Gastroesophageal sphincter (tissue), 4 donors: Measurements from ENCODE around the gene TENT5C. TPM values are rescaled to one million over a fixed set of nuclear protein-coding genes. Genes with fewer than 3 reads are reported as not detected.

Source experiments
- ATAC-seq: fragments of 150-250 bp; one replicate; pipeline ENCODE4 v1.9.1; 2016; ENCODE audit warnings: mild to moderate bottlenecking, moderate library complexity
- H3K27ac ChIP-seq, 4 donors: fragments of 200-600 bp; sonication (generic) in 3 of 4; 1 replicate in 3 of 4; 2 replicates in 1 of 4; pipeline ENCODE4 v1.5.1; 2016 to 2019
- H3K27me3 ChIP-seq: fragments of 200-600 bp; sonication (generic); one replicate; pipeline ENCODE4 v1.5.1; 2019
- H3K36me3 ChIP-seq, 2 donors: fragments of 200-600 bp; sonication (generic); one replicate each; pipeline ENCODE4 v1.5.1; 2019; ENCODE audit warnings: control low read depth in 1 of 2
- H3K4me1 ChIP-seq, 3 donors: fragments of 200-600 bp; sonication (generic); 1 replicate in 2 of 3; 2 replicates in 1 of 3; pipeline ENCODE4 v1.5.1; 2016 to 2019; ENCODE audit warnings: control low read depth in 2 of 3
- H3K4me3 ChIP-seq, 2 donors: fragments of 200-600 bp; sonication (generic); one replicate each; pipeline ENCODE4 v1.5.1; 2019; ENCODE audit warnings: mild to moderate bottlenecking in 1 of 2, moderate library complexity in 1 of 2
- H3K9me3 ChIP-seq, 3 donors: fragments of 200-600 bp; sonication (generic); one replicate each; pipeline ENCODE4 v1.5.1; 2017 to 2019; ENCODE audit warnings: control low read depth in 2 of 3
- EP300 ChIP-seq: sonication (generic); formaldehyde crosslinking; IDR thresholded peaks from one replicate; pipeline ENCODE4 v1.6.1; 2017; ENCODE audit warnings: antibody characterized with exemption, mild to moderate bottlenecking
- POLR2A ChIP-seq, 2 donors: fragments of 450-650 bp; IDR thresholded peaks; one replicate each; pipeline ENCODE4 v1.6.1; 2017; ENCODE audit warnings: antibody characterized with exemption in 2 of 2, mild to moderate bottlenecking in 2 of 2, moderate library complexity in 1 of 2
- POLR2AphosphoS5 ChIP-seq: sonication (generic); formaldehyde crosslinking; IDR thresholded peaks from one replicate; pipeline ENCODE4 v1.6.1; 2017; ENCODE audit warnings: antibody characterized with exemption
- WGBS, 2 donors: methylation state at CpG; one replicate each; pipeline ENCODE4 v1.1.5; 2018; ENCODE audit warnings: low coverage in 1 of 2; 5-methylcytosine and 5-hydroxymethylcytosine counted together
- total RNA-seq, 4 donors: library from RNA; depleted of rRNA; stranded (reverse); fragments of >200 nt; gene quantifications; one replicate each; pipeline ENCODE4 v1.1.0, GENCODE V29; 2016
- TF ChIP-seq, protein P1 (sequence below), 4 experiments: fragments of 200-600 bp in 2 of 4; fragments of 450-650 bp in 2 of 4; sonication (generic) in 1 of 4; IDR thresholded peaks; one replicate each; pipeline ENCODE4 v1.5.1; 2017 to 2019; ENCODE audit warnings: antibody characterized with exemption in 4 of 4, mild to moderate bottlenecking in 2 of 4, moderate library complexity in 2 of 4

TENT5C gene
- total RNA-seq, 4 donors from 2014 or later = 1.5 to 6.1 (median 3.2) TPM

DNA sequence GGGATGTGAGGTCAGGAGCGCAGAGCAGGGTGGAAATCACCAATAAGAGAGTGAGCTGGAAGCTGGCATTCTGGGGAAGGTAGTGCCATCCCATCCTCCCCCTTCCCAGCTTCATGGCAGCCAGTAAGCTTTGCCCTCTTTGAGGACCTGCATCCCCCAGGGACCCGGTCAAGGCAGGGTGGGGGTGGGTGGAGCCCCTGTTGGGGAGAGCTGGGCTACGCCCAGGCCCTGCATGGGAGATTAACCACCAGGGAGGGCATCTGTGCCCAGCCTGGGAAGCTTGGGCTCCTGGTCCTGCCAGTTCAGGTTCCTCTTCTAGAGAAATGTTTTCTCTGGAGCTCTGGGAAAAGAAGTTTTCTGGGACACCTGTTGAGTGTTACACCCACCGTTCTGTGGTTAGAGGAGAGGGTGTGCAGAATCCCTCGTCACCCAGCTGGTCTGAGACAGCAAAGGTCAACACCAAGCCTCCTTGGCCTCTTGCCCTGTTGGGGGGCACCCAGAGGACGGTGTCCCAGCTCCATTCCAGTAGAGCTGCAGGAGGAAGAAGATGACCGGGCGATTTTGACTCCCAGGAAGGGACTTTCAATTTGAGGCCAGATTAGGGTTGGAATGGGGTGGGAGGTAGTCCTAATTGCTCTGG is 30.1 kb upstream of the TENT5C start:
- no peaks in the 10 kb centered on the region for H3K36me3 ChIP-seq
- no peak overlapping the region for H3K27ac ChIP-seq
- no peaks in the 10 kb centered on the region for H3K9me3 ChIP-seq
- H3K4me3 ChIP-seq = no peak overlapping the region
- no peaks in the 10 kb centered on the region for H3K4me1 ChIP-seq
- no peak for ATAC-seq
- WGBS, 2 donors = 100% methylated on average over 1 of the region's 8 CpGs; no CpG with 5 or more reads in 1 of the 2 donors
- TF ChIP-seq EP300 (no peak), POLR2AphosphoS5 (no peak), POLR2A (IDR thresholded peaks at IDR 0.05) (no peak)
- TF ChIP-seq, protein P1, sequence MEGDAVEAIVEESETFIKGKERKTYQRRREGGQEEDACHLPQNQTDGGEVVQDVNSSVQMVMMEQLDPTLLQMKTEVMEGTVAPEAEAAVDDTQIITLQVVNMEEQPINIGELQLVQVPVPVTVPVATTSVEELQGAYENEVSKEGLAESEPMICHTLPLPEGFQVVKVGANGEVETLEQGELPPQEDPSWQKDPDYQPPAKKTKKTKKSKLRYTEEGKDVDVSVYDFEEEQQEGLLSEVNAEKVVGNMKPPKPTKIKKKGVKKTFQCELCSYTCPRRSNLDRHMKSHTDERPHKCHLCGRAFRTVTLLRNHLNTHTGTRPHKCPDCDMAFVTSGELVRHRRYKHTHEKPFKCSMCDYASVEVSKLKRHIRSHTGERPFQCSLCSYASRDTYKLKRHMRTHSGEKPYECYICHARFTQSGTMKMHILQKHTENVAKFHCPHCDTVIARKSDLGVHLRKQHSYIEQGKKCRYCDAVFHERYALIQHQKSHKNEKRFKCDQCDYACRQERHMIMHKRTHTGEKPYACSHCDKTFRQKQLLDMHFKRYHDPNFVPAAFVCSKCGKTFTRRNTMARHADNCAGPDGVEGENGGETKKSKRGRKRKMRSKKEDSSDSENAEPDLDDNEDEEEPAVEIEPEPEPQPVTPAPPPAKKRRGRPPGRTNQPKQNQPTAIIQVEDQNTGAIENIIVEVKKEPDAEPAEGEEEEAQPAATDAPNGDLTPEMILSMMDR (IDR thresholded peaks at IDR 0.05) = no peak
- H3K27me3 ChIP-seq = no peaks in the 10 kb centered on the region

DNA sequence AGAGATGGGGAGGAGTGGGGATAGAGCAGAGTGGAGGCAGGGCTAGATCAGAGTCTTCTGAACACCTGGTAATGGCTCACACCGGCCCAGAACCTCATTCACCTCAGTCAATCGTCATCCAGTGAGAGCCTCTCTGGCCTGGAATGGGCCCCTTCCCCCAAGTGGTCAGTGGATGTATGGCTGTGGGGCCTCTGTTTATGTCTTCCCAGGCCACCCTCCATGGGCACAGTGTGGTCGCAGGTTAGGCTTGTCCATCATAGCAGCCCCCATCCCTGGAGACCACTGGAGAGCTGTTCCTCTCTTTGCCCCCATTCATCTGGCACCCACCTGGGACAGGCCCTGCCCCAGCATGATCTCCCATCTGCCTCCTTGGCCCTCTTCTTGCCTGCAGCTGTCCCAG is 29.6 kb upstream of the TENT5C start:
- Histone ChIP-seq H3K4me3 (no peak overlapping the region), H3K4me1 (no peaks in the 10 kb centered on the region), H3K9me3 (no peaks in the 10 kb centered on the region), H3K36me3 (no peaks in the 10 kb centered on the region), H3K27me3 (no peaks in the 10 kb centered on the region), H3K27ac (no peak overlapping the region)
- no peak for ATAC-seq
- TF ChIP-seq, protein P1 (IDR thresholded peaks at IDR 0.05) = no peak
- TF ChIP-seq POLR2A (IDR thresholded peaks at IDR 0.05) (no peak), POLR2AphosphoS5 (no peak), EP300 (no peak)
- 100% methylated on average over 1 of the region's 3 CpGs for WGBS, 2 donors

DNA sequence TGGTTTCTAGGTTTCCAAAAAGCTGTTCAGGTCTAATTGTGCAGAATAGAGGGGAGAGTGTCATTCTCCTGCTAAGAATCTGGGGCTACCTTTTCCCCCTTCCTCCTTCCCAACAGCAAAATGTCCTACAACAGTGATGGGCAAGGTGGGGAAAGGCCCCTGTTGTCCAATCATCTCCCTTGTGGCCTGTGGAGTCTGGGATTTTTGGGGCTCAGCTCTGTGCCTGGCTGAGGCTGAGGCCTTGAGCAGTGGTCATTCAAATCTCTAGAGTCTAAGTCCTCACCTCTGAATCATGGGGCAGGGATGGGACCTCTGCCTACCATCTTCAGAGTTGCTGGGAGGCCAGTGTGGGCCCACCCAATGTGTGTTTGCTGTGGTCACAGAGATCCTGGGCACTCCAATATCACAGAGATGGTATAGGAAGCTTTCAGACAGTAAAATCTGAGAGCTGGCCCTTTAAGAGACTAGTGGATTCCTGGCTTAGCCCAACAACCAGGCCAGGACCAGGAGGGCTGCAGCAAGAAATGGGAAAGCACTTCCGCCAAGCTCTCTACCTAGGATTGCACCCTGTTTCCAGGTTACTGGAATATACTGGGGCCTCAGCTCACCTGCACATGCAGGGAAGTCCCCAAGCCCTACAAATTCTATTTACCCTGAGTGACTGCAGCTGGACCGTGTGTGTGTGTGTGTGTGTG is 28.5 kb upstream of the TENT5C start:
- H3K4me3 ChIP-seq = no peak overlapping the region
- no peak overlapping the region for H3K27ac ChIP-seq
- no peak for ATAC-seq
- H3K9me3 ChIP-seq = no peaks in the 10 kb centered on the region
- WGBS, 2 donors = 73% methylated on average over 2 of the region's 2 CpGs; no CpG with 5 or more reads in 1 of the 2 donors
- peaks cover 0 to 2% (median 0%) of the 10 kb centered on the region in 3 donors for H3K4me1 ChIP-seq
- TF ChIP-seq POLR2AphosphoS5 (no peak), POLR2A (IDR thresholded peaks at IDR 0.05) (no peak), EP300 (no peak)
- TF ChIP-seq, protein P1 (IDR thresholded peaks at IDR 0.05) = no peak
- H3K27me3 ChIP-seq = no peaks in the 10 kb centered on the region
- H3K36me3 ChIP-seq = no peaks in the 10 kb centered on the region

DNA sequence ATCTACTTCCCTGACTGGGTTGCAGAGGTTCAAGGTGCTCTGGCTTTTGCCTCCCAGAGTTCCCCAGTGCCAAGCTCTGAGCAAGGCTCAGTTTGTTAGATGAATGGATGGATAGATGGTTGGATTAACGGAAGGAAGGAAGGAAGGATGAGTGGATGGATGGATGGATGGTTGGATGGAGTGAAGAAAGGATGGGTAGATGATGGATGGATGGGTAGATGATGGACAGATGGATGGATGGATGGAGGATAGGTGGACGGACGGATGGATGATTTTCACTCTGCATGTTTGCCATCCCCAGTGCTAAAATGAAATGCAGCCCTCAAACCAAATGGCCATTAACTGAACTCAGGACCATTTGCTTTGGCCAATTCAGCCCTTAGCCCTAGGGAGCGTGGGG is 27.4 kb upstream of the TENT5C start:
- ATAC-seq = no peak
- no peak overlapping the region for H3K27ac ChIP-seq
- TF ChIP-seq POLR2A (IDR thresholded peaks at IDR 0.05) (no peak), EP300 (no peak)
- no peaks in the 10 kb centered on the region for H3K36me3 ChIP-seq
- H3K9me3 ChIP-seq = no peaks in the 10 kb centered on the region
- 87 to 98% methylated on average over 3 to 4 of the region's 4 CpGs for WGBS, 2 donors
- no peak overlapping the region for H3K4me3 ChIP-seq
- H3K27me3 ChIP-seq = no peaks in the 10 kb centered on the region
- peaks cover 0 to 8% (median 0%) of the 10 kb centered on the region in 3 donors for H3K4me1 ChIP-seq

DNA sequence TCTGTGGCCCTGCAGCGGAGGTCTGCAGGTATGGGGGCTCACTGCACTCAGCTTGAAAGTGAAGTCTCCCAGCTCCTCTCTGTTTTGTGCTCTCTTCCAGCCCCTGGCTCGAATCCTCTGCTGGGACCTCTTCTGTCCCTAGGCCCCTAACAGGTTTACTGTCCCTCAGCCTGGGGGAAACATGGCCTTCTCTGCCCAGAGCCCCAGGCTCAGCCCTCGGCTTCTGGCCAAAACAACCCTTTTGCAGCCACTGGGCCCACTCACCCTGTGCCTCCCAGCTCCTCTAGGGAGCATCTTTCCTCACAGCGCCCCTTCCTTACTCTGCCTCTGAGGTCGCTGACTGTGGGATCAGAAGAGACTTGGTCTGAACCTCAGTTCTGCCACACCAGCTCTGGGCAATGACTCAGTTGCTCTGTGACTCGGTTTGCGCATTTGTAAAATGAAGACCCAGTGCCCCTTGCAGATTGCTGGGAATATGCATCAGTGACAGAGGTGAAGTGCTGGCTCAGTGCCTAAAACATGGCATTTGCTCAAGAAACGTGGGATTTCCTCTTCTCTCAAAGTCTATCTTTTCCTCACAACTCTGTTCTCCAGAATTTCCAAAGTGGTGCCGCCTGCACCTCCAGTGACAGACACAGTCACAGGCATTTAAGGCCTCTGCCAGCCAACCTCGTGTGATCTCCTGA is 26.5 kb upstream of the TENT5C start:
- Histone ChIP-seq H3K9me3 (no peaks in the 10 kb centered on the region), H3K27ac (no peak overlapping the region), H3K36me3 (no peaks in the 10 kb centered on the region), H3K27me3 (no peaks in the 10 kb centered on the region), H3K4me1 (peaks cover 0 to 8% (median 0%) of the 10 kb centered on the region in 3 donors), H3K4me3 (no peak overlapping the region)
- no peak for ATAC-seq
- TF ChIP-seq, protein P1 (IDR thresholded peaks at IDR 0.05) = no peak
- no peak for TF ChIP-seq POLR2A (IDR thresholded peaks at IDR 0.05)
- no peak for TF ChIP-seq EP300
- TF ChIP-seq POLR2AphosphoS5 = no peak
- WGBS, 2 donors = 76 to 92% methylated on average over 4 to 8 of the region's 10 CpGs
